Common myeloid progenitor, CD34-positive (primary cell): ENCODE measurements around the gene LRRC49.
"Not testable (repeated sequence)": the region's sequence is repeated elsewhere in the genome, so short reads cannot be mapped to it uniquely, and the experiment has no call there.

Source experiments
- CTCF ChIA-PET: fragments of 350-600 bp; sonication (Branson Sonifier 250); formaldehyde crosslinking; loops from one replicate; lab custom pipeline; 2021; ENCODE audit warnings: antibody characterized with exemption; lab: Charles Lee
- POLR2A ChIA-PET: fragments of 350-600 bp; sonication (Branson Sonifier 250); formaldehyde crosslinking; loops from one replicate; lab custom pipeline; 2021; ENCODE audit warnings: antibody characterized with exemption; lab: Charles Lee
- DNase-seq, 3 donors: peaks; one replicate each; pipeline versions ENCODE4 v3.0.0 to v3.0.0-alpha.2; 2013
- H3K27ac ChIP-seq, 2 experiments: 1 replicate in 1 of 2; 2 replicates in 1 of 2; pipeline ENCODE4 v1.7.0; 2013; ENCODE audit warnings: inconsistent platforms in 2 of 2, low read length in 2 of 2, mild to moderate bottlenecking in 2 of 2, low read depth in 1 of 2, moderate library complexity in 1 of 2; ENCODE audit not compliant: severe bottlenecking in 2 of 2, insufficient read depth in 1 of 2, poor library complexity in 1 of 2
- H3K27me3 ChIP-seq, 5 experiments: replicated peaks in 2 of 5; 1 replicate in 3 of 5; 2 replicates in 2 of 5; pipeline versions ENCODE4 v1.6.1 to v1.7.0; 2013; ENCODE audit warnings: low read length in 4 of 5, mild to moderate bottlenecking in 2 of 5, moderate library complexity in 2 of 5, inconsistent platforms in 1 of 5; ENCODE audit not compliant: insufficient read depth in 5 of 5, control insufficient read depth in 4 of 5
- H3K36me3 ChIP-seq, 4 experiments: 1 replicate in 2 of 4; 2 replicates in 2 of 4; pipeline versions ENCODE4 v1.6.1 to v1.7.0; 2013; ENCODE audit warnings: low read length in 3 of 4, control low read depth in 1 of 4, mild to moderate bottlenecking in 1 of 4; ENCODE audit not compliant: control insufficient read depth in 4 of 4, insufficient read depth in 4 of 4
- H3K4me1 ChIP-seq, 4 experiments: 1 replicate in 3 of 4; 2 replicates in 1 of 4; pipeline versions ENCODE4 v1.6.1 to v1.7.1; 2013; ENCODE audit warnings: low read length in 3 of 4, mild to moderate bottlenecking in 3 of 4, control low read depth in 1 of 4, inconsistent platforms in 1 of 4, moderate library complexity in 1 of 4; ENCODE audit not compliant: control insufficient read depth in 4 of 4, insufficient read depth in 4 of 4; ENCODE audit errors: control extremely low read depth in 1 of 4
- H3K4me3 ChIP-seq, 7 experiments: 1 replicate in 4 of 7; 2 replicates in 3 of 7; pipeline versions ENCODE4 v1.5.1 to v1.7.0; 2013; ENCODE audit warnings: mild to moderate bottlenecking in 7 of 7, low read length in 6 of 7, moderate library complexity in 6 of 7, inconsistent platforms in 2 of 7, low read depth in 2 of 7, control low read depth in 1 of 7; ENCODE audit not compliant: insufficient read depth in 4 of 7, control insufficient read depth in 1 of 7; ENCODE audit errors: extremely low read depth in 1 of 7
- H3K9me3 ChIP-seq, 5 experiments: 1 replicate in 4 of 5; 2 replicates in 1 of 5; pipeline versions ENCODE4 v1.6.1 to v1.7.1; 2013; ENCODE audit warnings: low read length in 4 of 5, mild to moderate bottlenecking in 2 of 5, inconsistent platforms in 1 of 5, low read depth in 1 of 5, moderate library complexity in 1 of 5; ENCODE audit not compliant: control insufficient read depth in 4 of 5, insufficient read depth in 2 of 5; ENCODE audit errors: control extremely low read depth in 1 of 5
- WGBS: methylation state at CpG from one replicate; pipeline ENCODE4 v1.1.5; 2013; ENCODE audit not compliant: insufficient coverage; 5-methylcytosine and 5-hydroxymethylcytosine counted together

Gene LRRC49

DNA sequence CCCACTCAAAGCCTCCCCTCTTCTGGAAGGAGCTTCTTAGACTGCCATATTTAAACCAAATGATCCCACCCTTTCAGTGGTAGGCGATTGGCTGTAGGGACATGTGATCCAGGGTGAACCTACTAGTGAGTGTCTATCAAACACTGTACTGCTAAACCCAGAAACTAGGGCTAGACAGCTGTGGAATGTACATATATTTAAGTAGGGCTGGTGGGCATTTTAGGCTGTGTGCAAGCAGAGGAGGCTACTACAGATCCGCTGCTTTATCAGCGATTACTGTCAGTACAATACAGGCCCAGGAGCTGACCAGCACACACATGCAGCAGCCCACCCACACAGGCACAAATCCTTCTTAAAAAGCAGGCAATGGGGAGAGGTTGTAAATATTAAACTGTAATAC, 23.3 kb upstream of the LRRC49 start:
- H3K27me3 ChIP-seq: peaks cover 0 to 15% (median 10%) of the 10 kb centered on the region in 5 experiments
- H3K4me3 ChIP-seq: no peak overlapping the region
- POLR2A ChIA-PET: no interaction called here
- DNase-seq: no peak
- H3K36me3 ChIP-seq: no peaks in the 10 kb centered on the region
- no peak overlapping the region for H3K27ac ChIP-seq
- CTCF ChIA-PET: interaction anchor here (0.6 to 1.4 kb wide), 3 partner anchors 9 to 16 kb away, joined by 3 to 5 read pairs (median 3); no protein-coding TSS in a partner anchor
- H3K9me3 ChIP-seq: peaks cover 0 to 2% (median 0%) of the 10 kb centered on the region in 5 experiments
- H3K4me1 ChIP-seq: no peaks in the 10 kb centered on the region
- WGBS: no CpG with 5 or more reads among the region's 3 CpGs

- Histone ChIP-seq H3K4me3 (no peak overlapping the region), H3K4me1 (no peaks in the 10 kb centered on the region), H3K36me3 (no peaks in the 10 kb centered on the region), H3K27me3 (peaks cover 0 to 17% (median 13%) of the 10 kb centered on the region in 5 experiments), H3K27ac (no peak overlapping the region), H3K9me3 (peaks cover 0 to 2% (median 0%) of the 10 kb centered on the region in 5 experiments)
- ChIA-PET CTCF (interaction anchor here (0.6 to 1.4 kb wide), 3 partner anchors 10 to 17 kb away, joined by 3 to 5 read pairs (median 3); no protein-coding TSS in a partner anchor), POLR2A (no interaction called here)
- peak in 2 of 3 donors; percentile 17 to 26 for DNase-seq
Measured at GRCh38 chr15:70870051-70870450, 22.6 kb upstream of the LRRC49 start.

GRCh38 chr15:70871490-70871889, 21.1 kb upstream of the LRRC49 start:
- DNase-seq, CTCF ChIA-PET, H3K4me3 ChIP-seq, H3K27ac ChIP-seq, H3K36me3 ChIP-seq, H3K4me1 ChIP-seq, POLR2A ChIA-PET, H3K9me3 ChIP-seq: not testable (repeated sequence)
- H3K27me3 ChIP-seq: peaks cover 2 to 22% (median 15%) of the 10 kb centered on the region in 5 experiments
- 100% methylated on average over 14 of the region's 34 CpGs for WGBS

DNA sequence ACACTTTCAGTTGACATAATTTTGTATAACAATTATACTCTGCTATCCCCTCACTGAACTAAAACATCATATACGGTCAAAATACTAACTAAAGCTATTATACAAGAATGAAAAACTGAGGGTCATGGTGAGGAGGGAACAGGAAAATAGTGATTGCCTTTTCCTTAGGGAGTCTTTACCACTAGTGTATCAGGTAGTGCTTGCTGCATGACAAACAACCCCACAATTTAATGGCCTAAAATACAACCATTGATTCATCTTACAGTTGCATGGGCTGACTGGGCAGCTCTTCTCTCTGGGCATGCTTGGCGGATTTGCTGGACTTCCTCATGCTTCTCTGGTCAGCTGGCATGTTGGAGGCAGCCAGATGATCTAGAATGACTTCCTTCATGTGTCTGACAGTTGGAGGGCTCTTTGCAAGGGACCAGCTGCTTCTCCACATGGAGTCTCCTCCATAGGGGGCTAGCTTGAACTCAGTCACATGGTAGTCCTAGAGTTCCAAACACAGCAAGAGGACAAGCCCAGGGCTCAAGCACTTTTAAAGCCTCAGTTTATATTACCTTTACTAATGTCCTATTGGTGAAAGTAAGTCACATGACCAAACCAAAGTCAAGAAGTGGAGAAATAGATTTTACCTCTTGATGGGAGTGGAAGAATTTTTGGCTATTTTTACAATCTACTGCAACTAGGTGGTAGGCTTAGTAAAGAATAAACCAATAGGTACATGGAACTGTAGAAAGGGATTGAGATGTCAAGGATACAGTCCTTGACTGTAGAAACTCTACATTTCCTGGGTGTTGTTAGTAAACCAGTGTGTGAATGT, 19.2 kb upstream of the LRRC49 start:
- Histone ChIP-seq H3K4me1 (no peaks in the 10 kb centered on the region), H3K27ac (no peak overlapping the region), H3K9me3 (peaks cover 0 to 2% (median 0%) of the 10 kb centered on the region in 5 experiments), H3K36me3 (no peaks in the 10 kb centered on the region), H3K27me3 (peaks cover 2 to 23% (median 17%) of the 10 kb centered on the region in 5 experiments), H3K4me3 (no peak overlapping the region)
- WGBS: 100% methylated on average over 1 of the region's 2 CpGs
- CTCF ChIA-PET: interaction anchor here (0.7 to 2.7 kb wide), 4 partner anchors 13 to 55 kb away, joined by 3 to 10 read pairs (median 5); no protein-coding TSS in a partner anchor
- DNase-seq: no peak
- POLR2A ChIA-PET: no interaction called here

GRCh38 chr15:70875001-70875782, 17.4 kb upstream of the LRRC49 start:
- Histone ChIP-seq H3K27ac (no peak overlapping the region), H3K27me3 (peaks cover 2 to 23% (median 15%) of the 10 kb centered on the region in 5 experiments), H3K4me3 (no peak overlapping the region), H3K4me1 (no peaks in the 10 kb centered on the region), H3K9me3 (peaks cover 0 to 2% (median 0%) of the 10 kb centered on the region in 5 experiments), H3K36me3 (no peaks in the 10 kb centered on the region)
- ChIA-PET CTCF (interaction anchor here (0.9 to 2.7 kb wide), 6 partner anchors 9 to 146 kb away, joined by 3 to 10 read pairs (median 6); partner anchors contain the start of gene LRRC49), POLR2A (no interaction called here)
- WGBS: 76% methylated on average over 4 of the region's 7 CpGs
- no peak for DNase-seq

DNA sequence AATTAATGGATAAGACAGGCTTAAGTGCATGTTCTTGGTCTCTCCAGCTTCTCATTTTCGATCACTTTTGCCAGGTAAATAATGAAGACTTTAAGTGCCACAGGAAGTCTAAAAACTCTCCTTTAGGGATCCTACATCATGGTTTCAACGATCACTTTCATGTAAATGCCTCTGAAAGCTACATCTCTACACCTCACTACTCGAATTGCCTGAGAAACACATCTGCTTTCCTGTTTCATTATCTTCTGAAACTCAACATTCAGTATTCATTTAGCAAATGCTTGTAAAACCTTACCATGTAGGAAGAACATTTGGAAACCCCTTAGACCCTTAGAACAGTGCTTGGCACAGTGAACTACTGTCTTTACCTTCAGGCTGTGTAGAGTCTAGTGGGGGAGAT, 16.6 kb upstream of the LRRC49 start:
- ChIA-PET CTCF (no interaction called here), POLR2A (no interaction called here)
- Histone ChIP-seq H3K27ac (no peak overlapping the region), H3K4me1 (no peaks in the 10 kb centered on the region), H3K9me3 (peaks cover 0 to 2% (median 0%) of the 10 kb centered on the region in 5 experiments), H3K4me3 (no peak overlapping the region), H3K36me3 (no peaks in the 10 kb centered on the region), H3K27me3 (peaks cover 2 to 23% (median 15%) of the 10 kb centered on the region in 5 experiments)
- DNase-seq: no peak
- WGBS: 93% methylated on average over 3 of the region's 3 CpGs
